ENCODE measurements around the gene MIPOL1. TPM values are rescaled to one million over a fixed set of nuclear protein-coding genes. Genes with fewer than 3 reads are reported as not detected.
"Not testable (repeated sequence)": the region's sequence is repeated elsewhere in the genome, so short reads cannot be mapped to it uniquely, and the experiment has no call there.

Gene MIPOL1
- total and polyA plus RNA-seq, 7 experiments from 2014 or later: 0.12 to 0.69 (median 0.27) TPM; not detected in 4

- H3K4me1 ChIP-seq (ENCODE audit: control insufficient read depth in 2 of 2, insufficient read depth in 2 of 2, low read length in 2 of 2): no peaks in the 10 kb centered on the region
- no peaks in the 10 kb centered on the region for H3K4me1 Mint-ChIP-seq
- no peak for ATAC-seq
Observed at GRCh38 chr14:37326434-37326833, 128.7 kb downstream of the MIPOL1 start.

GRCh38 chr14:37327933-37328332 lies 130.2 kb downstream of the MIPOL1 start:
- H3K36me3 ChIP-seq (ENCODE audit: control insufficient read depth in 2 of 3, insufficient read depth in 3 of 3, low read length in 3 of 3); H3K27ac Mint-ChIP-seq; intact Hi-C loops (cut with micrococcal nuclease); ATAC-seq; H3K4me1 ChIP-seq (ENCODE audit: control insufficient read depth in 2 of 2, insufficient read depth in 2 of 2, low read length in 2 of 2); H3K27ac ChIP-seq (ENCODE audit: low read depth, low read length); H3K9me3 ChIP-seq (ENCODE audit: control insufficient read depth in 2 of 3, low read length in 3 of 3); POLR2A ChIA-PET; H3K4me3 Mint-ChIP-seq; CTCF ChIA-PET; DNase-seq; H3K36me3 Mint-ChIP-seq; H3K4me3 ChIP-seq (ENCODE audit: low read length); H3K27me3 Mint-ChIP-seq; H3K27me3 ChIP-seq (ENCODE audit: control insufficient read depth in 2 of 2, insufficient read depth in 2 of 2, low read length in 2 of 2); H3K4me1 Mint-ChIP-seq: not testable (repeated sequence)
- peaks cover 0 to 22% (median 8%) of the 10 kb centered on the region in 11 donors for H3K9me3 Mint-ChIP-seq

More at GRCh38 chr14:37326434-37326833, 128.7 kb downstream of the MIPOL1 start:
- H3K27ac Mint-ChIP-seq: no peak overlapping the region
- H3K36me3 Mint-ChIP-seq: no peaks in the 10 kb centered on the region
- intact Hi-C loops (cut with micrococcal nuclease): no loop called here
- CTCF ChIA-PET: no interaction called here
- H3K4me3 ChIP-seq (ENCODE audit: low read length): no peak overlapping the region
- no peaks in the 10 kb centered on the region for H3K9me3 ChIP-seq (ENCODE audit: control insufficient read depth in 2 of 3, low read length in 3 of 3)
- H3K27ac ChIP-seq (ENCODE audit: low read depth, low read length): no peak overlapping the region
- no peak overlapping the region for H3K4me3 Mint-ChIP-seq
- peaks cover 0 to 18% (median 7%) of the 10 kb centered on the region in 11 donors for H3K9me3 Mint-ChIP-seq
- H3K36me3 ChIP-seq (ENCODE audit: control insufficient read depth in 2 of 3, insufficient read depth in 3 of 3, low read length in 3 of 3): no peaks in the 10 kb centered on the region
- no peaks in the 10 kb centered on the region for H3K27me3 ChIP-seq (ENCODE audit: control insufficient read depth in 2 of 2, insufficient read depth in 2 of 2, low read length in 2 of 2)
- H3K27me3 Mint-ChIP-seq: no peaks in the 10 kb centered on the region
- POLR2A ChIA-PET: no interaction called here
- no peak for DNase-seq

- no peaks in the 10 kb centered on the region for H3K27me3 Mint-ChIP-seq
- Histone ChIP-seq H3K4me1 (ENCODE audit: control insufficient read depth in 2 of 2, insufficient read depth in 2 of 2, low read length in 2 of 2) (no peaks in the 10 kb centered on the region), H3K36me3 (ENCODE audit: control insufficient read depth in 2 of 3, insufficient read depth in 3 of 3, low read length in 3 of 3) (no peaks in the 10 kb centered on the region), H3K4me3 (ENCODE audit: low read length) (no peak overlapping the region), H3K27me3 (ENCODE audit: control insufficient read depth in 2 of 2, insufficient read depth in 2 of 2, low read length in 2 of 2) (no peaks in the 10 kb centered on the region), H3K27ac (ENCODE audit: low read depth, low read length) (no peak overlapping the region), H3K9me3 (ENCODE audit: control insufficient read depth in 2 of 3, low read length in 3 of 3) (no peaks in the 10 kb centered on the region)
- CTCF ChIA-PET: no interaction called here
- no peaks in the 10 kb centered on the region for H3K36me3 Mint-ChIP-seq
- DNase-seq (no peak), ATAC-seq (no peak)
- POLR2A ChIA-PET: no interaction called here
- H3K9me3 Mint-ChIP-seq: peaks cover 0 to 22% (median 8%) of the 10 kb centered on the region in 11 donors
- H3K27ac Mint-ChIP-seq: no peak overlapping the region
- intact Hi-C loops (cut with micrococcal nuclease): no loop called here
- no peaks in the 10 kb centered on the region for H3K4me1 Mint-ChIP-seq
- H3K4me3 Mint-ChIP-seq: no peak overlapping the region
Observed at GRCh38 chr14:37328673-37329072, 130.9 kb downstream of the MIPOL1 start.

GRCh38 chr14:37329189-37330001 lies 131.7 kb downstream of the MIPOL1 start:
- Mint-ChIP-seq H3K9me3 (peaks cover 0 to 23% (median 8%) of the 10 kb centered on the region in 11 donors), H3K36me3 (no peaks in the 10 kb centered on the region), H3K27ac (no peak overlapping the region), H3K27me3 (no peaks in the 10 kb centered on the region), H3K4me3 (no peak overlapping the region), H3K4me1 (no peaks in the 10 kb centered on the region)
- intact Hi-C loops (cut with micrococcal nuclease): no loop called here
- H3K27me3 ChIP-seq (ENCODE audit: control insufficient read depth in 2 of 2, insufficient read depth in 2 of 2, low read length in 2 of 2): no peaks in the 10 kb centered on the region
- no peaks in the 10 kb centered on the region for H3K36me3 ChIP-seq (ENCODE audit: control insufficient read depth in 2 of 3, insufficient read depth in 3 of 3, low read length in 3 of 3)
- ChIA-PET CTCF (no interaction called here), POLR2A (no interaction called here)
- no peaks in the 10 kb centered on the region for H3K9me3 ChIP-seq (ENCODE audit: control insufficient read depth in 2 of 3, low read length in 3 of 3)
- DNase-seq (no peak), ATAC-seq (no peak)
- H3K4me1 ChIP-seq (ENCODE audit: control insufficient read depth in 2 of 2, insufficient read depth in 2 of 2, low read length in 2 of 2): no peaks in the 10 kb centered on the region
- H3K27ac ChIP-seq (ENCODE audit: low read depth, low read length): no peak overlapping the region
- no peak overlapping the region for H3K4me3 ChIP-seq (ENCODE audit: low read length)

- ATAC-seq: no peak
- Histone ChIP-seq H3K27ac (ENCODE audit: low read depth, low read length) (no peak overlapping the region), H3K9me3 (ENCODE audit: control insufficient read depth in 2 of 3, low read length in 3 of 3) (no peaks in the 10 kb centered on the region), H3K36me3 (ENCODE audit: control insufficient read depth in 2 of 3, insufficient read depth in 3 of 3, low read length in 3 of 3) (no peaks in the 10 kb centered on the region), H3K27me3 (ENCODE audit: control insufficient read depth in 2 of 2, insufficient read depth in 2 of 2, low read length in 2 of 2) (no peaks in the 10 kb centered on the region), H3K4me1 (ENCODE audit: control insufficient read depth in 2 of 2, insufficient read depth in 2 of 2, low read length in 2 of 2) (no peaks in the 10 kb centered on the region), H3K4me3 (ENCODE audit: low read length) (no peak overlapping the region)
- POLR2A ChIA-PET: no interaction called here
- no peaks in the 10 kb centered on the region for H3K27me3 Mint-ChIP-seq
- no peaks in the 10 kb centered on the region for H3K4me1 Mint-ChIP-seq
- H3K27ac Mint-ChIP-seq: no peak overlapping the region
- no peak for DNase-seq
- no peak overlapping the region for H3K4me3 Mint-ChIP-seq
- peaks cover 0 to 21% (median 8%) of the 10 kb centered on the region in 11 donors for H3K9me3 Mint-ChIP-seq
- CTCF ChIA-PET: no interaction called here
- H3K36me3 Mint-ChIP-seq: no peaks in the 10 kb centered on the region
- intact Hi-C loops (cut with micrococcal nuclease): no loop called here
Observed at GRCh38 chr14:37330910-37331309, 133.2 kb downstream of the MIPOL1 start.

GRCh38 chr14:37340353-37340752 lies 142.6 kb downstream of the MIPOL1 start:
- Histone ChIP-seq H3K36me3 (ENCODE audit: control insufficient read depth in 2 of 3, insufficient read depth in 3 of 3, low read length in 3 of 3) (no peaks in the 10 kb centered on the region), H3K27ac (ENCODE audit: low read depth, low read length) (no peak overlapping the region), H3K4me1 (ENCODE audit: control insufficient read depth in 2 of 2, insufficient read depth in 2 of 2, low read length in 2 of 2) (no peaks in the 10 kb centered on the region), H3K27me3 (ENCODE audit: control insufficient read depth in 2 of 2, insufficient read depth in 2 of 2, low read length in 2 of 2) (no peaks in the 10 kb centered on the region), H3K9me3 (ENCODE audit: control insufficient read depth in 2 of 3, low read length in 3 of 3) (no peaks in the 10 kb centered on the region), H3K4me3 (ENCODE audit: low read length) (no peak overlapping the region)
- no peaks in the 10 kb centered on the region for H3K4me1 Mint-ChIP-seq
- ATAC-seq: no peak
- no peak overlapping the region for H3K27ac Mint-ChIP-seq
- DNase-seq: no peak
- peaks cover 0 to 5% (median 2%) of the 10 kb centered on the region in 11 donors for H3K9me3 Mint-ChIP-seq
- ChIA-PET CTCF (no interaction called here), POLR2A (no interaction called here)
- no peak overlapping the region for H3K4me3 Mint-ChIP-seq
- H3K36me3 Mint-ChIP-seq: no peaks in the 10 kb centered on the region
- no peaks in the 10 kb centered on the region for H3K27me3 Mint-ChIP-seq
- intact Hi-C loops (cut with micrococcal nuclease): no loop called here
